HepG2 (cell line): ENCODE data around the gene TOMM6. TPM values are rescaled to one million over a fixed set of nuclear protein-coding genes. Genes with fewer than 3 reads are reported as not detected.

Source experiments
- AGO2 ChIP-seq: fragments of 200-400 bp; formaldehyde crosslinking; optimal IDR thresholded peaks from 2 replicates; pipeline ENCODE3; 2017; ENCODE audit warnings: mild to moderate bottlenecking, low read depth, low read length, moderate library complexity
- ATF7-NPFF ChIP-seq: sonication (generic); formaldehyde crosslinking; IDR thresholded peaks from 2 replicates; pipeline ENCODE4 v1.8.1; 2023; ENCODE audit warnings: mild to moderate bottlenecking, low read depth, missing genetic modification reagents, moderate library complexity
- ELF1 ChIP-seq: sonication (generic); formaldehyde crosslinking; IDR thresholded peaks from 2 replicates; pipeline ENCODE4 v1.4.0; 2020; ENCODE audit warnings: missing genetic modification reagents
- HOXA5 ChIP-seq: sonication (generic); formaldehyde crosslinking; IDR thresholded peaks from 2 replicates; pipeline ENCODE4 v1.4.0; 2020; ENCODE audit warnings: missing genetic modification reagents
- KLF6 ChIP-seq: IDR thresholded peaks from 2 replicates; pipeline ENCODE4 v1.8.0; 2016; ENCODE audit warnings: missing biosample characterization, missing genetic modification reagents
- KMT2B ChIP-seq: IDR thresholded peaks from 2 replicates; pipeline ENCODE4 v1.6.1; 2016; ENCODE audit warnings: missing genetic modification reagents, missing compliant biosample characterization
- MED8 ChIP-seq: sonication (generic); formaldehyde crosslinking; IDR thresholded peaks from 2 replicates; pipeline ENCODE4 v1.8.1; 2023; ENCODE audit warnings: mild to moderate bottlenecking, missing genetic modification reagents; ENCODE audit not compliant: insufficient replicate concordance
- NFE2 ChIP-seq: sonication (generic); formaldehyde crosslinking; IDR thresholded peaks from 2 replicates; pipeline ENCODE4 v1.4.0; 2020; ENCODE audit warnings: missing genetic modification reagents
- NKX3-1 ChIP-seq: sonication (generic); formaldehyde crosslinking; IDR thresholded peaks from 2 replicates; pipeline ENCODE4 v1.5.0; 2020; ENCODE audit warnings: missing genetic modification reagents
- POLR2A ChIP-seq, 2 experiments: IDR thresholded peaks; 2 replicates each; pipeline ENCODE4 v1.6.1; 2011; ENCODE audit warnings: low read depth in 2 of 2, low read length in 2 of 2, mild to moderate bottlenecking in 1 of 2, moderate library complexity in 1 of 2; ENCODE audit not compliant: insufficient read depth in 1 of 2
- SPEN ChIP-seq: sonication (generic); formaldehyde crosslinking; IDR thresholded peaks from 2 replicates; pipeline ENCODE4 v1.5.1; 2020; ENCODE audit warnings: low read depth, mild to moderate bottlenecking, missing genetic modification reagents
- SRSF4 ChIP-seq: fragments of 200-400 bp; formaldehyde crosslinking; IDR thresholded peaks from one replicate; pipeline ENCODE4 v1.6.1; 2018; ENCODE audit warnings: mild to moderate bottlenecking, low read depth, low read length, moderate library complexity; ENCODE audit not compliant: poor library complexity, severe bottlenecking
- ZFP36L1 ChIP-seq: sonication (generic); formaldehyde crosslinking; IDR thresholded peaks from 2 replicates; pipeline ENCODE4 v1.8.0; 2022; ENCODE audit warnings: mild to moderate bottlenecking, missing genetic modification reagents, moderate library complexity
- ZIK1 ChIP-seq: sonication (generic); formaldehyde crosslinking; IDR thresholded peaks from 2 replicates; pipeline ENCODE4 v1.5.0; 2020; ENCODE audit warnings: mild to moderate bottlenecking, low read depth, missing genetic modification reagents, borderline replicate concordance
- ZMYM4 ChIP-seq: sonication (generic); formaldehyde crosslinking; IDR thresholded peaks from 2 replicates; pipeline ENCODE4 v1.8.1; 2023; ENCODE audit warnings: mild to moderate bottlenecking, missing genetic modification reagents
- ZNF33A ChIP-seq: sonication (generic); formaldehyde crosslinking; IDR thresholded peaks from 2 replicates; pipeline ENCODE4 v1.5.1; 2020; ENCODE audit warnings: missing genetic modification reagents, mild to moderate bottlenecking, moderate library complexity, borderline replicate concordance
- ZNF367 ChIP-seq: sonication (generic); formaldehyde crosslinking; IDR thresholded peaks from 2 replicates; pipeline ENCODE4 v1.4.0; 2020; ENCODE audit warnings: missing genetic modification reagents, borderline replicate concordance
- ZNF460 ChIP-seq: sonication (generic); formaldehyde crosslinking; IDR thresholded peaks from 2 replicates; pipeline ENCODE4 v1.5.1; 2020; ENCODE audit warnings: missing genetic modification reagents, mild to moderate bottlenecking, borderline replicate concordance
- ZNF501 ChIP-seq: sonication (generic); formaldehyde crosslinking; IDR thresholded peaks from 2 replicates; pipeline ENCODE4 v1.5.1; 2020; ENCODE audit warnings: mild to moderate bottlenecking, moderate library complexity, missing genetic modification reagents
- ZNF547 ChIP-seq: sonication (generic); formaldehyde crosslinking; IDR thresholded peaks from 2 replicates; pipeline ENCODE4 v1.5.1; 2020; ENCODE audit warnings: mild to moderate bottlenecking, missing genetic modification reagents
- ZSCAN22 ChIP-seq: sonication (generic); formaldehyde crosslinking; IDR thresholded peaks from 2 replicates; pipeline ENCODE4 v1.4.0; 2020; ENCODE audit warnings: mild to moderate bottlenecking, missing genetic modification reagents
- polyA plus RNA-seq, 8 experiments: library from polyadenylated mRNA; depleted of rRNA in 3 of 8; stranded (reverse) in 7 of 8; unstranded in 1 of 8; fragments of >200 nt; fragmentation: Illumina TruSeq in 4 of 8; extraction: Trizol in 4 of 8; gene quantifications; 2 replicates each; pipeline versions ENCODE4 v1.2.1 to v1.2.3, GENCODE V29; 2011 to 2016; ENCODE audit warnings: low read depth in 4 of 8, missing spikeins in 1 of 8, mixed read lengths in 1 of 8; ENCODE audit not compliant: insufficient read depth in 1 of 8
- total RNA-seq, 5 experiments: library from RNA; depleted of rRNA; stranded (reverse); fragments of >200 nt; fragmentation: Illumina TruSeq; extraction: Trizol; gene quantifications; 2 replicates each; pipeline ENCODE4 v1.2.3, GENCODE V29; 2016; ENCODE audit warnings: low read depth in 1 of 5
- TF ChIP-seq, protein P1 (sequence below): sonication (generic); formaldehyde crosslinking; IDR thresholded peaks from 2 replicates; pipeline ENCODE4 v1.5.1; 2020; ENCODE audit warnings: missing genetic modification reagents, mild to moderate bottlenecking, borderline replicate concordance
- TF ChIP-seq, protein P2 (sequence below): IDR thresholded peaks from 2 replicates; pipeline ENCODE4 v1.6.1; 2016; ENCODE audit warnings: low read depth, borderline replicate concordance
- TF ChIP-seq, protein P3 (sequence below): sonication (generic); formaldehyde crosslinking; IDR thresholded peaks from 2 replicates; pipeline ENCODE4 v1.4.0; 2020; ENCODE audit warnings: missing genetic modification reagents
- TF ChIP-seq, protein P4 (sequence below): IDR thresholded peaks from 2 replicates; pipeline ENCODE4 v1.6.1; 2016; ENCODE audit warnings: mild to moderate bottlenecking

TOMM6 gene
- total and polyA plus RNA-seq, 2 of the 13 experiments (the other 11 are each of a cell fraction or from before 2014, with no cell fraction given), result 320 to 321 TPM

DNA sequence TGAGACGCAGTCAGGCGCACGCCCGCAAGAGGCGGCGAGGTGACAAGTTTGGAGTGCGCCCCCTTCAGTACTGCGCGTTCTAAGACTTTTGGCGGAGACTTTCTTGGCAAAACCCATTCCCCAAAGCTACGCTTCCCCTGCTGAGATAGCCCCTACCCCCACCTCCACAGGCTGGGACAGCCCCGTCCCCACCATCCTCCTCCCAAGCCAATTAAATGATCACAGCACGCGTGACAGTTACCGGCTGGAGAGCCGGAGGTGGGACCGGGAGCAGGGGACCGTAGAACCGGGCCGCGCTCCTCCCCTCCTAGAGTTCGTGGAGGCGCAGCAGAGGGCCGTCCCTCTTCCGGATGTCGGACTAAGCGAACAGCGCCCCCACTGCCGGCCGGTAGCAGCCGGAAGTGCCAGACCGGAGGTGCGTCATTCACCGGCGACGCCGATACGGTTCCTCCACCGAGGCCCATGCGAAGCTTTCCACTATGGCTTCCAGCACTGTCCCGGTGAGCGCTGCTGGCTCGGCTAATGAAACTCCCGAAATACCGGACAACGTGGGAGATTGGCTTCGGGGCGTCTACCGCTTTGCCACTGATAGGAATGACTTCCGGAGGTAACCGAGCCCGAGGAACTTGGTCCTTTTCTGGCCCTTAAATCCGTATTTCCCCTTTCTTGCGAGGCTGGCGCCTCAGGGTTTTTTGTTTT, at the start of gene TOMM6 (continued):
- TF ChIP-seq, protein P1, sequence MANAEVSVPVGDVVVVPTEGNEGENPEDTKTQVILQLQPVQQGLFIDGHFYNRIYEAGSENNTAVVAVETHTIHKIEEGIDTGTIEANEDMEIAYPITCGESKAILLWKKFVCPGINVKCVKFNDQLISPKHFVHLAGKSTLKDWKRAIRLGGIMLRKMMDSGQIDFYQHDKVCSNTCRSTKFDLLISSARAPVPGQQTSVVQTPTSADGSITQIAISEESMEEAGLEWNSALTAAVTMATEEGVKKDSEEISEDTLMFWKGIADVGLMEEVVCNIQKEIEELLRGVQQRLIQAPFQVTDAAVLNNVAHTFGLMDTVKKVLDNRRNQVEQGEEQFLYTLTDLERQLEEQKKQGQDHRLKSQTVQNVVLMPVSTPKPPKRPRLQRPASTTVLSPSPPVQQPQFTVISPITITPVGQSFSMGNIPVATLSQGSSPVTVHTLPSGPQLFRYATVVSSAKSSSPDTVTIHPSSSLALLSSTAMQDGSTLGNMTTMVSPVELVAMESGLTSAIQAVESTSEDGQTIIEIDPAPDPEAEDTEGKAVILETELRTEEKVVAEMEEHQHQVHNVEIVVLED (CRISPR knock-in tag), result peak; percentile 85; the same call in 1 of the 2 replicates
- TF ChIP-seq ELF1 (peak; percentile 99), NKX3-1 (CRISPR knock-in tag) (peak; percentile 53; the same call in 1 of the 2 replicates), ZSCAN22 (CRISPR knock-in tag) (no peak), ZNF501 (CRISPR knock-in tag) (peak; percentile 93), ZFP36L1 (CRISPR knock-in tag) (peak; percentile 68; the same call in 1 of the 2 replicates), SPEN (peak; percentile 98), ZNF33A (peak; percentile 80; the same call in 1 of the 2 replicates), ZNF460 (CRISPR knock-in tag) (no peak; the same call in 1 of the 2 replicates), HOXA5 (peak; percentile 90; the same call in 1 of the 2 replicates), ZIK1 (CRISPR knock-in tag) (0 out of 2 replicates have a peak, but pooled peaks have one; percentile 72), ZNF367 (CRISPR knock-in tag) (0 out of 2 replicates have a peak, but pooled peaks have one; percentile 67), KLF6 (CRISPR knock-in tag) (peak; percentile 96), AGO2 (peak; percentile 89), ZMYM4 (CRISPR knock-in tag) (peak; percentile 97), NFE2 (CRISPR knock-in tag) (0 out of 2 replicates have a peak, but pooled peaks have one; percentile 3), ATF7-NPFF (CRISPR knock-in tag) (peak; percentile 72; the same call in 1 of the 2 replicates), KMT2B (CRISPR knock-in tag) (peak; percentile 98), ZNF547 (no peak; the same call in 1 of the 2 replicates), SRSF4 (no peak), MED8 (CRISPR knock-in tag) (no peak), POLR2A (IDR thresholded peaks at IDR 0.05; ENCODE audit: insufficient read depth in 1 of 2, low read depth in 2 of 2, low read length in 2 of 2) (peak in 1 of 2 experiments; percentile 98; a peak in 2 of 4 replicates)
- TF ChIP-seq, protein P2, sequence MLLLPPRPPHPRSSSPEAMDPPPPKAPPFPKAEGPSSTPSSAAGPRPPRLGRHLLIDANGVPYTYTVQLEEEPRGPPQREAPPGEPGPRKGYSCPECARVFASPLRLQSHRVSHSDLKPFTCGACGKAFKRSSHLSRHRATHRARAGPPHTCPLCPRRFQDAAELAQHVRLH (CRISPR knock-in tag), result peak; percentile 98
- TF ChIP-seq, protein P3, sequence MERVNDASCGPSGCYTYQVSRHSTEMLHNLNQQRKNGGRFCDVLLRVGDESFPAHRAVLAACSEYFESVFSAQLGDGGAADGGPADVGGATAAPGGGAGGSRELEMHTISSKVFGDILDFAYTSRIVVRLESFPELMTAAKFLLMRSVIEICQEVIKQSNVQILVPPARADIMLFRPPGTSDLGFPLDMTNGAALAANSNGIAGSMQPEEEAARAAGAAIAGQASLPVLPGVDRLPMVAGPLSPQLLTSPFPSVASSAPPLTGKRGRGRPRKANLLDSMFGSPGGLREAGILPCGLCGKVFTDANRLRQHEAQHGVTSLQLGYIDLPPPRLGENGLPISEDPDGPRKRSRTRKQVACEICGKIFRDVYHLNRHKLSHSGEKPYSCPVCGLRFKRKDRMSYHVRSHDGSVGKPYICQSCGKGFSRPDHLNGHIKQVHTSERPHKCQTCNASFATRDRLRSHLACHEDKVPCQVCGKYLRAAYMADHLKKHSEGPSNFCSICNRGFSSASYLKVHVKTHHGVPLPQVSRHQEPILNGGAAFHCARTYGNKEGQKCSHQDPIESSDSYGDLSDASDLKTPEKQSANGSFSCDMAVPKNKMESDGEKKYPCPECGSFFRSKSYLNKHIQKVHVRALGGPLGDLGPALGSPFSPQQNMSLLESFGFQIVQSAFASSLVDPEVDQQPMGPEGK (CRISPR knock-in tag), result peak; percentile 81; the same call in 1 of the 2 replicates
- TF ChIP-seq, protein P4, sequence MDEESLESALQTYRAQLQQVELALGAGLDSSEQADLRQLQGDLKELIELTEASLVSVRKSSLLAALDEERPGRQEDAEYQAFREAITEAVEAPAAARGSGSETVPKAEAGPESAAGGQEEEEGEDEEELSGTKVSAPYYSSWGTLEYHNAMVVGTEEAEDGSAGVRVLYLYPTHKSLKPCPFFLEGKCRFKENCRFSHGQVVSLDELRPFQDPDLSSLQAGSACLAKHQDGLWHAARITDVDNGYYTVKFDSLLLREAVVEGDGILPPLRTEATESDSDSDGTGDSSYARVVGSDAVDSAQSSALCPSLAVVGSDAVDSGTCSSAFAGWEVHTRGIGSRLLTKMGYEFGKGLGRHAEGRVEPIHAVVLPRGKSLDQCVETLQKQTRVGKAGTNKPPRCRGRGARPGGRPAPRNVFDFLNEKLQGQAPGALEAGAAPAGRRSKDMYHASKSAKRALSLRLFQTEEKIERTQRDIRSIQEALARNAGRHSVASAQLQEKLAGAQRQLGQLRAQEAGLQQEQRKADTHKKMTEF (CRISPR knock-in tag), result peak; percentile 97
